Karpas-422 (cell line): ENCODE measurements around the gene PGLYRP2. TPM values are rescaled to one million over a fixed set of nuclear protein-coding genes. Genes with fewer than 3 reads are reported as not detected.

ENCODE experiments used
- small RNA-seq: library from RNA; depleted of rRNA; stranded (forward); fragments of <200 nt; gene quantifications from one replicate; pipeline ENCODE3, GENCODE V24; 2014
- total RNA-seq: library from RNA; depleted of rRNA; stranded (reverse); fragments of >200 nt; shearing (Covaris generic); gene quantifications from 2 replicates; pipeline ENCODE4 v1.2.3, GENCODE V29; 2014; ENCODE audit warnings: low replicate concordance; rRNA removed

Gene PGLYRP2
- total RNA-seq, 1 experiment from 2014 or later: not detected

Small RNA genes lying within 50 kb of the gene (small RNA-seq; reads per million reads assigned to genes)
- gene MIR1470: not detected

Other genes starting within 250 kb of the PGLYRP2 start
- gene EPHX3, start 247.1 kb downstream of the PGLYRP2 start, total RNA-seq: 0.11 and 1.6 TPM in 2 replicates
- 41.4 and 58.6 TPM in 2 replicates for gene BRD4, start 147.0 kb downstream of the PGLYRP2 start, total RNA-seq
- 11.7 and 19.9 TPM in 2 replicates for gene AKAP8, start 99.7 kb downstream of the PGLYRP2 start, total RNA-seq
- 82.4 and 108 TPM in 2 replicates for gene AKAP8L, start 60.5 kb downstream of the PGLYRP2 start, total RNA-seq
- gene WIZ, start 29.5 kb downstream of the PGLYRP2 start, total RNA-seq: 5.3 and 5.4 TPM in 2 replicates
- gene RASAL3, start 15.0 kb downstream of the PGLYRP2 start, total RNA-seq: 4.0 and 27.1 TPM in 2 replicates
- gene CYP4F22, start 29.0 kb upstream of the PGLYRP2 start, total RNA-seq: not detected in 2 replicates
- gene CYP4F8, start 135.7 kb upstream of the PGLYRP2 start, total RNA-seq: not detected in 2 replicates
- not detected in 2 replicates for gene CYP4F3, start 161.4 kb upstream of the PGLYRP2 start, total RNA-seq
- gene CYP4F12, start 193.6 kb upstream of the PGLYRP2 start, total RNA-seq: not detected in 2 replicates
- gene OR10H2, start 248.5 kb upstream of the PGLYRP2 start, total RNA-seq: not detected in 2 replicates